ENCODE results near the gene ATP2C1.

DNA sequence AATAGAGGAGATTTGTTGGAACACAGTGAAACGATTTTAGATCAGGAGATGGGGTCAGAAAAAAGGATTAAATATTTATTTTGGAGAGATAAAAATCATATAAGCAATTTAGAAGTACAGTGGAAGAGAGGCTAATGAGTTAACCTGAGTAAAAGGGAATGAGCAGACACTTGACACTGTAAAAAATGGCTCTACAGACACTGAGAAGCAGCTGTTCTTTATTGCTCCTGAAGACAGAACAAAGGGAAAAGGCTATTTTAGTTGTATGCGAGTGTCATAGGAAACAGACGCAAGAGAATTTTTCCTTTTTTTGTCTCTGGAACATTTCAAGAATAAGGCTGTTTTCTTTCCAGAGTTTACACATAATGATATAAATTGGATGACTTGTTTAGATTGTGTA, 98.5 kb downstream of the ATP2C1 start:
- TF ChIP-seq CTCF (IDR thresholded peaks at IDR 0.05) (no peak), EZH2 (IDR thresholded peaks at IDR 0.05; ENCODE audit: borderline replicate concordance, insufficient read depth, low read depth, low read length, poor library complexity, severe bottlenecking) (no peak)

All from B cell (primary cell).